Kidney epithelial cell (primary cell): ENCODE measurements around the gene EPPIN. TPM values are rescaled to one million over a fixed set of nuclear protein-coding genes. Genes with fewer than 3 reads are reported as not detected.

Source experiments
- DNase-seq: peaks from one replicate; pipeline ENCODE4 v3.0.0-alpha.2; 2010; ENCODE audit warnings: low read depth
- H3K27me3 ChIP-seq: 2 replicates; pipeline ENCODE4 v1.6.0; 2011; ENCODE audit warnings: low read length; ENCODE audit not compliant: control insufficient read depth, insufficient read depth
- H3K36me3 ChIP-seq: 2 replicates; pipeline ENCODE4 v1.5.1; 2011; ENCODE audit warnings: low read length; ENCODE audit not compliant: control insufficient read depth, insufficient read depth
- H3K4me3 ChIP-seq: 2 replicates; pipeline ENCODE4 v1.5.1; 2011; ENCODE audit warnings: low read depth, mild to moderate bottlenecking, control low read depth, low read length
- CTCF ChIP-seq: IDR thresholded peaks from 2 replicates; pipeline ENCODE4 v1.5.1; 2011; ENCODE audit warnings: mild to moderate bottlenecking, moderate library complexity, low read length, control low read depth, inconsistent platforms; ENCODE audit not compliant: insufficient read depth, poor library complexity, severe bottlenecking
- total RNA-seq: library from RNA; depleted of rRNA; stranded (reverse); fragments of >200 nt; gene quantifications from 2 replicates; pipeline ENCODE4 v1.2.3, GENCODE V29; 2015

Gene EPPIN
- total RNA-seq, 1 donor from 2014 or later = not detected

GRCh38 chr20:45515147-45515913 is 31.9 kb downstream of the EPPIN start, which contains the start of gene SPINT3:
Gene SPINT3 (minus strand): TSS chr20:45515622. CDS start chr20:45515608, 14 bp downstream.
- TF ChIP-seq CTCF = no peak
- H3K27me3 ChIP-seq = no peaks in the 10 kb centered on the region
- DNase-seq = no peak
- H3K36me3 ChIP-seq = no peaks in the 10 kb centered on the region
- no peak within 1 kb of the TSS for H3K4me3 ChIP-seq

GRCh38 chr20:45510242-45510862 is 36.8 kb downstream of the EPPIN start:
- no peak overlapping the region for H3K4me3 ChIP-seq
- no peak for DNase-seq
- no peaks in the 10 kb centered on the region for H3K36me3 ChIP-seq
- H3K27me3 ChIP-seq = no peaks in the 10 kb centered on the region
- TF ChIP-seq CTCF = no peak

GRCh38 chr20:45509091-45509490 is 38.1 kb downstream of the EPPIN start:
- no peak for DNase-seq
- Histone ChIP-seq H3K36me3 (no peaks in the 10 kb centered on the region), H3K4me3 (no peak overlapping the region), H3K27me3 (no peaks in the 10 kb centered on the region)
- no peak for TF ChIP-seq CTCF

GRCh38 chr20:45508068-45508886 is 38.9 kb downstream of the EPPIN start:
- no peaks in the 10 kb centered on the region for H3K27me3 ChIP-seq
- TF ChIP-seq CTCF = no peak
- no peaks in the 10 kb centered on the region for H3K36me3 ChIP-seq
- no peak overlapping the region for H3K4me3 ChIP-seq
- DNase-seq = no peak

GRCh38 chr20:45507011-45507820 is 40.0 kb downstream of the EPPIN start:
- DNase-seq = no peak
- TF ChIP-seq CTCF = no peak
- Histone ChIP-seq H3K27me3 (no peaks in the 10 kb centered on the region), H3K36me3 (no peaks in the 10 kb centered on the region), H3K4me3 (no peak overlapping the region)
